Colon (tissue), 2 donors: Measurements from ENCODE around the gene ABHD3.
"Not testable (repeated sequence)": the region's sequence is repeated elsewhere in the genome, so short reads cannot be mapped to it uniquely, and the experiment has no call there.

Experiments used
- FAIRE-seq: peaks from 2 replicates; lab custom pipeline; 2012; peaks lifted over from hg19 to GRCh38; lab: Jason Lieb, UNC
- donor health status: control.
- donor health status: control.

ABHD3 gene

DNA sequence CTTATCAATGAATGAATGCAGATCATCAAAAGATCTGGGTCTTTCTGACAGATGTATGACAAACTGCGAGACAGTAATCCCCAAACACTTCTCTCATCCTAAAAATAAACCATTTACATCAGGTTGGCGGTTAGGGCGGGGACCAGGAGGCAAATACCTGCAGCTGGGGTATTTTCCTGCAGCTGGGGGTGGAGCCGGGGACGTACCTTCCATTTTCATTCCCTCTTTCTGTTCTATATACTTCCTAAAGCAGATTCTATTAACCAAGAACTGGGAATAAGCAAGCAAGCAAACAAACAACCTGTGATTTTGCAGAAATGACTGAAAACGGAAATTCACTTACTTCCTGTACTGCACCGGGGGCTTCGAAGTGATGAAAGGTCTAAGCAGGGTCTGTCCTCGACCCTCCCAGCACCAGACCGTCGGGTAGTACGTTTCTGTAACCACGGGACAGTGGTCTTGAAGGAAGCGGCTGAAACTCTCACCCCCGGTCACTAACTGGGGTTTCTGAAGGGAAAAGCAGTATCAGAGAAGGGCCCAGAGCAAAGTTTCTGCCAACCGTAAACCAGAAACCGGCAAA is 1.2 kb downstream of the ABHD3 start:
- FAIRE-seq: no peak

GRCh38 chr18:21702602-21703001 is 2.0 kb downstream of the ABHD3 start:
- FAIRE-seq: no peak

DNA sequence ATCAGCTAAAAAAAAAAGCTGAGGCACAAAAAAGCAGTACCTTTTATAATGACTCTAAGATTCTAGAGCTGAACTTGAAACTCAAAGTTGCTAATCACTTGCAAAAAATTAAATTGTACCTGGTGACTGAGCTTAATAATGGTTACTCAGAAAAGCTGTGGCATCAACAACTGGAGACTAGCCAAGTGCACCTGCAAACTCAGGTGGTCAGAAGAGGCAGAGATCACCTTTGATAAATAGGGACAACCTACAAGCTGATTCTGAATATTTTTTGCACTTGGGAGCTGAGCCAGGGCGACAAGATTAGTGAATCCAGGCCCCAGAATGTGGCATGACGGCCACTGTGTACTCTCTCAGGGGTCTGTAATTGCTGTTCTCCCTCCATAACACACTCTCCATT is 3.0 kb downstream of the ABHD3 start:
- no peak for FAIRE-seq

- FAIRE-seq: no peak
Measured at GRCh38 chr18:21700528-21701075, 4.0 kb downstream of the ABHD3 start.

DNA sequence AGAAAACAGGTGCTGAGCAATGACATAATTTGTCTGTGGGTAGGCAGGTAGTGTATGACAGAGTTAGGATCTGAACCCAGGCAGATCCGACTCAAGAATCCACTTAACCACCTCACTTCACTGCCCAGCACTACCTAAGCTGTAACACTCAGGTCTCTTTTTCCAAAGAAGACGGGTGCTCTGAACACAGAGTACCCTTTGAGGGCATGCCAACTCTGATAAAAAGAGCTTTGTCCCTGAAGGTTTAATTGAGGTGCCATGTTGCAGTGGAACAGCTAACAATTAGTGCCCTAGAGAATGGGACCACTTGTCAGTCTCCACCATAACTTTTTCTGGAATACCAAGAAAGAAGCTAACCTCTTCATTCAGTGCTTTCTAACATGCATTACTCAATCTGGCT is 11.3 kb downstream of the ABHD3 start:
- no peak for FAIRE-seq

GRCh38 chr18:21689736-21690135 is 14.8 kb downstream of the ABHD3 start:
- FAIRE-seq: no peak

DNA sequence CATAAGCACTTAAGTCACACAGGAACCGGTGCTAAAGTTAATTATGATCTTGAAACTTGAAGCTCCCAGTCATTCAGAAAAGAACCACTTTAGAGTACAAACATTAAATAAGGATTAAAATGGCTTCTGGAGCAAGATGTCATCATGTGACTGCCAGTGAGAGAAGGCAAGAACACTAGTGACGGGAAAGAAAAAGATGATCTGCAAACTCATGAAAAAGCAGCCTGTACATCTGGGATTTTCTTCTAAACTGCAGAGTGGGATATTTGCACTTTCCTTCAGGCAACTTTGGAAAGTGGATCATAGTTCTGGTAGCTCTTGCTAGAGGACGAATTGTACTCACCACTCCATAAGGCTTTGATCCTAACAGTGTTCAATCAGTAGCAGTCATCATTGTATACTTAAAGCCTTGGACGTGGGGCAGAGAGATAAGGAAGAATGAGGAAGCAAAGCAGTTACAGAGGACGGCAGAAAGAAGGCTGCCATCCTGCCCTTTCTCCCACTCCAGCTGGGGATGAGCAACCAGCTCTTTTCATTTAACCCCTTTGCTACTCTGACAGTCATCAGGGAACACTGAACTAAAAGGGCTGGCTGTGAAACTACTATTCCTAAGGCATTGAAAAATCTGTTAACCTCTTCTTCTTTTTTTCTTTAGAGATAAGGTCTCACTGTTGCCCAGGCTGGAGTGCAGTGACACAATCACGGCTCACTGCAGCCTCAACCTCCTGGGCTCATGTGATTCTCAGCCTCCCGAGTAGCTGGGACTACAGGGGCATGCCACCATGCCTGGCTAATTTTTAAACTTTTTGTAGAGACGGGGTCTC is 18.1 kb downstream of the ABHD3 start:
- no peak for FAIRE-seq

GRCh38 chr18:21685556-21685981 is 19.0 kb downstream of the ABHD3 start:
- FAIRE-seq: not testable (repeated sequence)

GRCh38 chr18:21684731-21685130 is 19.8 kb downstream of the ABHD3 start:
- FAIRE-seq: no peak

- FAIRE-seq: no peak
Measured at GRCh38 chr18:21682371-21683051, 22.1 kb downstream of the ABHD3 start.

DNA sequence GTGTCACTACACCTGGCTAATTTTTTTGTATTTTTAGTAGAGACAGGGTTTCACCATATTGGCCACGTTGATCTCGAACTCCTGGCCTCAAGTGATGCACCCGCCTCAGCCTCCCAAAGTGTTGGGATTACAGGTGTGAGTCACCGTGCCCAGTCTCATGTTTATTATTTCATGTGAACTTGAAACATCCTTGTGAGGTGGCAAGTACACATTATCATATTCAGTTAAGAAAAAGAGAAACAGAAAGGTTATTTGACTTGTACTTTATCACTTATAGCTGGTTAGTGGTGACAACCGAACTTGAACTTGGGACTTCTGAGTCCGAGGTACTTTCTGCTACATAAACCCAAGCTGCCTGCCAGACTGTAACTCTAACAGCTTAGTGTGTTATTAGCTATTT is 24.4 kb downstream of the ABHD3 start:
- FAIRE-seq: no peak

GRCh38 chr18:21678859-21679258 is 25.7 kb downstream of the ABHD3 start:
- FAIRE-seq: peak; percentile 14

DNA sequence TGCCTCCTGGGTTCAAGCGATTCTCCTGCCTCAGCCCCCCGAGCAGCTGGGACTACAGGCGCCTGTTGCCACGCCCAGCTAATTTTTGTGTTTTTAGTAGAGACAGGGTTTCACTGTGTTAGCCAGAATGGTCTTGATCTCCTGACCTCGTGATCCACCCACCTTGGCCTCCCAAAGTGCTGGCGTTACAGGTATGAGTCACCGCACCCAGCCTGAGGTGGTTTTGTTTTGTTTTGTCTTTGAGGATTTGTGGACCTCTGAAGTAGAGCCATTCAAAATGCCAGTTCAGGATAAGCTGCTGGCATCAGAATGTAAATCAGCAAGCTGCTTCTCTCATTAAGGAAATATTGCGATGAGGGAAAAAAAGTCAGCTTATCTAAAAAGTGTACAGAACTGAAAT is 29.2 kb downstream of the ABHD3 start:
- not testable (repeated sequence) for FAIRE-seq

DNA sequence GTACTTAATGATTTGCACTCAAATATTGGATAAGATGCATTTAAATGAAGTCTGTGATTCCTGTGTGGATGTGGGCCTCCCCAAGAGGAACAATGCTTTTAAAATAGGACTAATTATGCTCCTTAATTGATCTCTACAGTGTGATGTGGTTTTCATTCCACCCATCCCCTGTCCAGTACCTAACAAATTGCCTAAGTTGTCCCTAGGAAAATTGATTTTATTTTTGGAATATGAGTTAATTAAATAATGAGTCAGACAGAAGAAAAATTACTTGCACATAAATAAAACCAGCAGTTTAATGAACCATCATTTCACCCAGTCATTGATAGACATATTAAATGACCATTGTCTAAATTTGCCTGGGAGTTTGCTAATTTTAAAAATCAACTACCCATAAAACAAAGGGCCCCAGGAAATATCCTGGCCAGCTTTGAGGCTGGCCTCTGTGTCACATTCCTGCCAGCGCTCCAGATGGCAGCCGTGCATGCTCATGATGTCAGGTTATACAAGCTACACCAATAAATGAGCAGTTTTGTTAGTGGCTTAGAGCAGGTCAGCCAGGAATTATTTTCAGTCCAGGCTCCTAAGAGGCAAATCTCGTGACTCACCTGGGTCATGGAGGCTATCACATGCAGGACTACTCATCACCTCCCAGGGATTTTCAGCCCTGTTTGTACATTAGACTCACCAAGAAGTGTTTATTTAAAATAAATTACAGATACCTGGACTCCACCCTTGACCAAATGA is 31.9 kb downstream of the ABHD3 start:
- FAIRE-seq: no peak

- FAIRE-seq: no peak
Measured at GRCh38 chr18:21669736-21670285, 34.8 kb downstream of the ABHD3 start.

DNA sequence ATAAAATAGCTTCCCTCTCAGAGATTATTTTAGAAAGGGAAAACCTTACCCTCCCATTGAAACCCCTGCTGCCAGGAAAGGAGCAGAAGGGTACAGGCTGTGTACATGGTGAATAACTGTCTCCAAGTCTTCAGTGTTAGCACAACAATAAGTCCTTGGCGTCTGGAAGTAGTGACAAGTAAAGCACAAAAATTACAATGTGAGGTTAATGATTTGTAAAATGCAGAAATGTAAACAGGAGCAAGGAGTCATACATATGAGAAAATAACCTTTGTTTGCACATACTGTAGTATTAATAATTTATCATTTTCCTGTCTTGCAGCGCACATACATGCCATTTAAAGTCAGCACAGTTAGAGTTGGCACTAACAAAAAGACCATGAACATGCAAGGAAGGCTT is 40.5 kb downstream of the ABHD3 start:
- FAIRE-seq: no peak

DNA sequence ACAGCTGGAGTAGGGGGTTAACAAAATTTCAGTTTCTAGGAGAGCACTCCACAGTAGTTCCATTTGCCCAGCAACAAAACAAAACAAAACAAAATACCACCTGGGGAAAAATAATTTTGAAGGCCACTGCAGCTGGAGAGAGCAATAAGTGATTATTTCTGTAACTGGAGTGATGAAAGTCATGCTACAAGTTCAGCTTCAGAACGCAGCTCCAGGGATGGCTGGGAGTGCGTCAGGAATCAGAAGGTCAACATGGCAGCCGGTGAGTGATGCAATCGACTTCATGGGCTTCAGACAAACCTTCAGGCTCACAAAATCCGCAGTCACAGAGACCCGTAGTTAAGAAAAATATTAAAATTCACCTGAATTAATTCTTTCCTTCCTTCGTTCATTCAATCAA is 41.0 kb downstream of the ABHD3 start:
- FAIRE-seq: no peak

- FAIRE-seq: no peak
Measured at GRCh38 chr18:21662581-21662980, 42.0 kb downstream of the ABHD3 start.

- no peak for FAIRE-seq
Measured at GRCh38 chr18:21660078-21660477, 44.5 kb downstream of the ABHD3 start.

- no peak for FAIRE-seq
Measured at GRCh38 chr18:21656402-21656801, 48.2 kb downstream of the ABHD3 start.

GRCh38 chr18:21653361-21653760 is 51.2 kb downstream of the ABHD3 start:
- no peak for FAIRE-seq

DNA sequence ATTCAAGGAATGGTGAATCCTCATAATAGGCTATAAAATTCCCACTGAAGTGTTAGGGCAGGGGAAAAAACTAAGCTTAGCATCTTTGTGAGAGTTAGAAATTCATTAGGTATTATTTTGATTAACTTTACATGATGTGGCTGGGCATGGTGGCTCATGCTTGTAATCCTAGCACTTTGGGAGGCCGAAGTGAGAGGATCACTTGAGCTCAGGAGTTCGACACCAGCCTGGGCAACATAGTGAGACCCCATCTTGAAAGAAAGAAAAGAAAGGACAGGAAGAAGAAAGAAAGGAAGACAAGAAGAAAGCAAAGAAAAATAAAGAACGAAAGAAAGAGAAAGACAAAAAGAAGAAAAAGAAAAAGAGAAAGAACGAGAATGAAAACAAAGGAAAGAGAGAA is 52.5 kb downstream of the ABHD3 start:
- FAIRE-seq: no peak
